ENCODE measurements around the gene KCNG4.

KCNG4 gene

DNA sequence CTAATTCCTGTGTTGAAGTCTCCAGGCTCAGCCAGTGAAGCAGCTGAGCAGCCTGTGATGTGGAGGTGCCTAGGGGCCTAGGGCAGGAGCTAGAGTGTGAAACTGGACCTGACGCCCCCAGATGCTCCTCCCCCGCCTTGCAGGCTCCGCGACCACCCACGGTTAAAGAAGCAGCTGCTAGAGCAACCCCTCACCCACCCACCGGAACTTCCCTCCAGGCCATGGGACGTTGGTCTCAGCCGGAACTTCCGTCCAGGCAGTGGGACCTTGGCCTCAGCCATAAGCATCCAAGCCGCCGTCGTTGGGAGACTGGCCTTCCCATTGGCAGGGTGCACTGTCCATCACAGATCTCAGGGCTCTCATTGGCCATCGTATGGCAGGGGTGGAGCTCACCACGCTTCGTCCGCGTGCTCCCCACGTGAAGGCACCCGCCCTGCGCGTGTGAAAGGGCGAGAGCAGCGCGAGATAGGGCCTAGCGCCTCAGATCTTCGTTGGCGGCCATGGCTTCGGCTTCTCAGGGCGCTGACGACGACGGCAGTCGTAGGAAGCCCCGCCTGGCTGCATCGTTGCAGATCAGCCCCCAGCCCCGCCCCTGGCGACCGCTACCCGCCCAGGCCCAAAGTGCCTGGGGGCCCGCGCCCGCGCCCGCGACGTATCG lies 49.0 kb downstream of the KCNG4 start, which contains the start of gene ADAD2:
Gene ADAD2, plus strand, starts transcription at position 427 of the 658 bp plus-strand sequence. Its CDS starts 74 bp downstream, at position 501.
- CTCF ChIA-PET: interaction anchor here (0.6 kb wide), 2 partner anchors 11 to 58 kb away, joined by 4 read pairs; no protein-coding TSS in a partner anchor

DNA sequence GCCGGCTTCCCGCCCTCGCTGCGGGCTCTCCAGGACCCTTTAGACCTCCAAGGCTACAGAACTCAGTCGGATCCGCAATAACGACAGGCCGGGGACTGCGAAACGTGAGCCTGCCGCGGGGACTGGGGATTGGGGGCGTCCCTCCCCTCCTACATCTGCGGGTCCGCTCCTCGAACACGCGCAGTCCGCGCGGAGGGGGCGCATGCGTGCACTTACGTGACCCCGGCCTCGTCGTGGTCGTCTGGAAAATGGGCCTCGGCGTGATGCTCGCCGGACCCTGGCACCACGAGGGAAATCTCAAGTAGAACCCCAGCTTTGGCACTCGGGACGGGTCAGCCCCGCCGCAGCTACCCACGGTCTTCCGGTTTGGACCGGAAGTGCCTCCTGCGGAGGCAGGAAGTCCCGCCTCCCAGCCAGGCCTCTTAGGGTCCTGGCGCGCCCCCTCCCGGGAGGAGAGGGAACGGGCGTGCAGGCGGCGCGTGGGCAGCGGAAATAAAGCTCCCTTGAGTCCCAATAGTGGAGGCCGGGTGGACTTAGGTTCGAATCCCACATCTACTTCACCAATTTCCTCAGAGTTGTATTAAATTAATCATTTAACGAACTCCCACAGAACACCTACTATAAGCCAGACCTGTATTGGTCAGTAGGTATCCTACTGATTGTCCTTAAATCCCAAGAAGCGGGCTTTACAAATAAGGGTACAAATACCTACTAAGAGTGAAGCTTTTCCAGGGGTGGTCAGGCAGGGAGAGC lies 53.0 kb downstream of the KCNG4 start, which contains the start of gene TAF1C:
Gene TAF1C, minus strand, starts transcription at position 373 of the 753 bp plus-strand sequence. CDS start 2,069 bp downstream, outside the sequence.
- H3K4me3 ChIP-seq (ENCODE audit: low read depth, low read length): peak within 1 kb of the TSS; percentile 93
- H3K9me3 ChIP-seq (ENCODE audit: control insufficient read depth, insufficient read depth, low read depth, low read length): no peaks in the 10 kb centered on the region
- CTCF ChIA-PET: interaction anchor here (0.5 to 2.7 kb wide), 45 partner anchors 9 to 302 kb away, joined by 3 to 33 read pairs (median 4); partner anchors contain the start of gene MBTPS1
- peak within 1 kb of the TSS; percentile 48; the same call in 1 of the 2 replicates for H3K27ac ChIP-seq (ENCODE audit: extremely low read depth, low read depth, low read length)
- no peaks in the 10 kb centered on the region for H3K4me1 ChIP-seq (ENCODE audit: control insufficient read depth, insufficient read depth, low read length)
- H3K36me3 ChIP-seq (ENCODE audit: control insufficient read depth in 2 of 2, insufficient read depth in 1 of 2, low read length in 2 of 2): peaks cover 0 to 35% of the 10 kb centered on the region in 2 experiments; a peak in 2 of 3 replicates
- POLR2A ChIA-PET: interaction anchor here (0.6 to 2.4 kb wide), 7 partner anchors 9 to 319 kb away, joined by 3 to 13 read pairs (median 3); partner anchors contain the start of genes DNAAF1, HSDL1 and MBTPS1
- TF ChIP-seq, protein P1, sequence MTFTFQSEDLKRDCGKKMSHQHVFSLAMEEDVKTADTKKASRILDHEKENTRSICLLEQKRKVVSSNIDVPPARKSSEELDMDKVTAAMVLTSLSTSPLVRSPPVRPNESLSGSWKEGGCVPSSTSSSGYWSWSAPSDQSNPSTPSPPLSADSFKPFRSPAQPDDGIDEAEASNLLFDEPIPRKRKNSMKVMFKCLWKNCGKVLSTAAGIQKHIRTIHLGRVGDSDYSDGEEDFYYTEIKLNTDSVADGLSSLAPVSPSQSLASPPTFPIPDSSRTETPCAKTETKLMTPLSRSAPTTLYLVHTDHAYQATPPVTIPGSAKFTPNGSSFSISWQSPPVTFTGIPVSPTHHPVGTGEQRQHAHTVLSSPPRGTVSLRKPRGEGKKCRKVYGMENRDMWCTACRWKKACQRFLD (tag by site-specific recombination; IDR thresholded peaks at IDR 0.05): no peak
- 0 out of 2 replicates have a peak, but pooled peaks have one; percentile 59 for TF ChIP-seq ZNF501 (tag by site-specific recombination; IDR thresholded peaks at IDR 0.05)
- no peak for TF ChIP-seq ZNF391 (tag by site-specific recombination; IDR thresholded peaks at IDR 0.05; ENCODE audit: borderline replicate concordance, low read depth)
- no peak for TF ChIP-seq ZNF366 (tag by site-specific recombination; conservative IDR thresholded peaks at IDR 0.05)
- TF ChIP-seq ZNF362 (tag by site-specific recombination; IDR thresholded peaks at IDR 0.05): no peak
- TF ChIP-seq ZNF423 (tag by site-specific recombination; IDR thresholded peaks at IDR 0.05): no peak
- TF ChIP-seq ZNF280C (tag by site-specific recombination; IDR thresholded peaks at IDR 0.05): no peak
- no peak for TF ChIP-seq ZNF473 (tag by site-specific recombination; IDR thresholded peaks at IDR 0.05)
- TF ChIP-seq, protein P2, sequence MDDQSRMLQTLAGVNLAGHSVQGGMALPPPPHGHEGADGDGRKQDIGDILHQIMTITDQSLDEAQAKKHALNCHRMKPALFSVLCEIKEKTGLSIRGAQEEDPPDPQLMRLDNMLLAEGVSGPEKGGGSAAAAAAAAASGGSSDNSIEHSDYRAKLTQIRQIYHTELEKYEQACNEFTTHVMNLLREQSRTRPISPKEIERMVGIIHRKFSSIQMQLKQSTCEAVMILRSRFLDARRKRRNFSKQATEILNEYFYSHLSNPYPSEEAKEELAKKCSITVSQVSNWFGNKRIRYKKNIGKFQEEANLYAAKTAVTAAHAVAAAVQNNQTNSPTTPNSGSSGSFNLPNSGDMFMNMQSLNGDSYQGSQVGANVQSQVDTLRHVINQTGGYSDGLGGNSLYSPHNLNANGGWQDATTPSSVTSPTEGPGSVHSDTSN (CRISPR knock-in tag; IDR thresholded peaks at IDR 0.05): 0 out of 2 replicates have a peak, but pooled peaks have one; percentile 9
- no peak for TF ChIP-seq ZNF248 (tag by site-specific recombination; IDR thresholded peaks at IDR 0.05)
- TF ChIP-seq ZNF639 (tag by site-specific recombination; IDR thresholded peaks at IDR 0.05): no peak
- no peak for TF ChIP-seq YY1 (tag by site-specific recombination; IDR thresholded peaks at IDR 0.05)
- TF ChIP-seq GFI1B (tag by site-specific recombination; IDR thresholded peaks at IDR 0.05): no peak
- TF ChIP-seq ZNF629 (tag by site-specific recombination; IDR thresholded peaks at IDR 0.05): peak; percentile 42; the same call in 1 of the 2 replicates
- no peak for TF ChIP-seq ZNF792 (tag by site-specific recombination; IDR thresholded peaks at IDR 0.05)
- no peak; the same call in 1 of the 2 replicates for TF ChIP-seq ZBTB20 (tag by site-specific recombination; IDR thresholded peaks at IDR 0.05)
- TF ChIP-seq ZNF2 (tag by site-specific recombination; IDR thresholded peaks at IDR 0.05): 0 out of 2 replicates have a peak, but pooled peaks have one; percentile 29
- no peak for TF ChIP-seq ZNF341 (tag by site-specific recombination; IDR thresholded peaks at IDR 0.05; ENCODE audit: low read depth)
- 0 out of 2 replicates have a peak, but pooled peaks have one; percentile 22 for TF ChIP-seq SP7 (tag by site-specific recombination; IDR thresholded peaks at IDR 0.05)
- TF ChIP-seq RBAK (tag by site-specific recombination; IDR thresholded peaks at IDR 0.05): no peak
- TF ChIP-seq MEIS1 (CRISPR knock-in tag; IDR thresholded peaks at IDR 0.05; ENCODE audit: borderline replicate concordance): no peak
- TF ChIP-seq ZNF560 (tag by site-specific recombination; IDR thresholded peaks at IDR 0.05; ENCODE audit: borderline replicate concordance): no peak

More for the DNA sequence above, 49.0 kb downstream of the KCNG4 start, which contains the start of gene ADAD2:
- Histone ChIP-seq H3K4me3 (ENCODE audit: low read depth, low read length) (no peak within 1 kb of the TSS), H3K36me3 (ENCODE audit: control insufficient read depth in 2 of 2, insufficient read depth in 1 of 2, low read length in 2 of 2) (no peaks in the 10 kb centered on the region), H3K27ac (ENCODE audit: extremely low read depth, low read depth, low read length) (no peak within 1 kb of the TSS), H3K9me3 (ENCODE audit: control insufficient read depth, insufficient read depth, low read depth, low read length) (no peaks in the 10 kb centered on the region), H3K4me1 (ENCODE audit: control insufficient read depth, insufficient read depth, low read length) (no peaks in the 10 kb centered on the region)
- TF ChIP-seq SP2 (tag by site-specific recombination; IDR thresholded peaks at IDR 0.05) (0 out of 2 replicates have a peak, but pooled peaks have one; percentile 8), EGR2 (tag by site-specific recombination; IDR thresholded peaks at IDR 0.05; ENCODE audit: low read depth) (peak; percentile 50), ZFHX2 (tag by site-specific recombination; conservative IDR thresholded peaks at IDR 0.05) (peak; percentile 43), ZNF792 (tag by site-specific recombination; IDR thresholded peaks at IDR 0.05) (no peak)
- POLR2A ChIA-PET: no interaction called here

All from HEK293 (cell line).